Lung (tissue), 12 donors: ENCODE results near the gene NXN. TPM values are rescaled to one million over a fixed set of nuclear protein-coding genes. Genes with fewer than 3 reads are reported as not detected.
A peak's percentile ranks its signal among the peaks of the same experiment; 100 is the strongest.

Source experiments
- ATAC-seq: fragments of 200-7000 bp; cut with Tn5 transposase; one replicate; pipeline ENCODE4 v1.9.1; 2020; ENCODE audit warnings: moderate number of reproducible peaks; ENCODE audit not compliant: insufficient read depth, low FRiP score
- DNase-seq, 3 donors: peaks; one replicate each; pipeline ENCODE4 v3.0.0-alpha.2; 2013 to 2017
- H3K27ac ChIP-seq, 2 donors: one replicate each; pipeline ENCODE4 v1.5.1; 2013; ENCODE audit warnings: mild to moderate bottlenecking in 2 of 2, moderate library complexity in 2 of 2, control low read depth in 1 of 2, inconsistent platforms in 1 of 2, low read depth in 1 of 2, low read length in 1 of 2
- H3K27me3 ChIP-seq, 3 donors: one replicate each; pipeline ENCODE4 v1.5.1; 2013; ENCODE audit warnings: low read length in 2 of 3; ENCODE audit not compliant: control insufficient read depth in 3 of 3, insufficient read depth in 3 of 3
- H3K36me3 ChIP-seq, 4 donors: one replicate each; pipeline ENCODE4 v1.5.1; 2013; ENCODE audit warnings: low read length in 4 of 4, mild to moderate bottlenecking in 1 of 4, moderate library complexity in 1 of 4; ENCODE audit not compliant: control insufficient read depth in 4 of 4, insufficient read depth in 4 of 4
- H3K4me1 ChIP-seq, 5 donors: one replicate each; pipeline ENCODE4 v1.5.1; 2013; ENCODE audit warnings: low read length in 5 of 5, mild to moderate bottlenecking in 2 of 5, moderate library complexity in 1 of 5; ENCODE audit not compliant: control insufficient read depth in 5 of 5, insufficient read depth in 5 of 5
- H3K4me3 ChIP-seq: one replicate; pipeline ENCODE4 v1.5.1; 2013; ENCODE audit warnings: mild to moderate bottlenecking, control low read depth, moderate library complexity
- H3K9ac ChIP-seq, 2 donors: one replicate each; pipeline ENCODE4 v1.5.1; 2013; ENCODE audit warnings: low read length in 2 of 2, control low read depth in 1 of 2; ENCODE audit not compliant: insufficient read depth in 1 of 2
- H3K9me3 ChIP-seq, 4 donors: one replicate each; pipeline ENCODE4 v1.5.1; 2013; ENCODE audit warnings: low read length in 3 of 4, mild to moderate bottlenecking in 1 of 4, moderate library complexity in 1 of 4; ENCODE audit not compliant: control insufficient read depth in 4 of 4, insufficient read depth in 3 of 4
- WGBS, 2 donors: extraction: QIAGEN DNeasy Blood & Tissue Kit; methylation state at CpG; one replicate each; pipeline ENCODE4 v1.1.7; 2013; 5-methylcytosine and 5-hydroxymethylcytosine counted together
- polyA plus RNA-seq, 2 donors: library from polyadenylated mRNA; stranded (reverse); fragments of 200-250 nt; gene quantifications; one replicate each; pipeline ENCODE4 v1.2.1, GENCODE V29; 2013
- total RNA-seq, 2 donors: library from RNA; depleted of rRNA in 1 of 2; stranded (reverse); fragments of >200 nt in 1 of 2; gene quantifications; one replicate each; pipeline ENCODE4 v1.2.1, GENCODE V29; 2014 to 2021
- TF ChIP-seq, protein P1 (sequence below): IDR thresholded peaks from 2 replicates; pipeline ENCODE4 v1.5.1; 2012; ENCODE audit warnings: mild to moderate bottlenecking; ENCODE audit errors: control extremely low read depth, extremely low read depth
- donor health status: control.
- donor health status: control.
- donor health status: Bipolar disorder and iron deficiency.
- donor health status: healthy.
- donor health status: DM: yes; HTN: yes; CAD: no.

Gene NXN
- total and polyA plus RNA-seq, 4 donors, result 17.6 to 57.7 (median 39.9) TPM

- Histone ChIP-seq H3K9ac (no peak overlapping the region), H3K9me3 (no peaks in the 10 kb centered on the region), H3K4me1 (peaks cover 6 to 55% (median 34%) of the 10 kb centered on the region in 5 donors), H3K36me3 (peaks cover 0 to 69% (median 30%) of the 10 kb centered on the region in 4 donors), H3K4me3 (no peak overlapping the region), H3K27me3 (no peaks in the 10 kb centered on the region), H3K27ac (peak overlapping the region; percentile 67 to 85)
- DNase-seq, result no peak
- WGBS, 2 donors, result 63 to 81% methylated on average over 16 of the region's 16 CpGs
- ATAC-seq, result no peak
- TF ChIP-seq, protein P1, sequence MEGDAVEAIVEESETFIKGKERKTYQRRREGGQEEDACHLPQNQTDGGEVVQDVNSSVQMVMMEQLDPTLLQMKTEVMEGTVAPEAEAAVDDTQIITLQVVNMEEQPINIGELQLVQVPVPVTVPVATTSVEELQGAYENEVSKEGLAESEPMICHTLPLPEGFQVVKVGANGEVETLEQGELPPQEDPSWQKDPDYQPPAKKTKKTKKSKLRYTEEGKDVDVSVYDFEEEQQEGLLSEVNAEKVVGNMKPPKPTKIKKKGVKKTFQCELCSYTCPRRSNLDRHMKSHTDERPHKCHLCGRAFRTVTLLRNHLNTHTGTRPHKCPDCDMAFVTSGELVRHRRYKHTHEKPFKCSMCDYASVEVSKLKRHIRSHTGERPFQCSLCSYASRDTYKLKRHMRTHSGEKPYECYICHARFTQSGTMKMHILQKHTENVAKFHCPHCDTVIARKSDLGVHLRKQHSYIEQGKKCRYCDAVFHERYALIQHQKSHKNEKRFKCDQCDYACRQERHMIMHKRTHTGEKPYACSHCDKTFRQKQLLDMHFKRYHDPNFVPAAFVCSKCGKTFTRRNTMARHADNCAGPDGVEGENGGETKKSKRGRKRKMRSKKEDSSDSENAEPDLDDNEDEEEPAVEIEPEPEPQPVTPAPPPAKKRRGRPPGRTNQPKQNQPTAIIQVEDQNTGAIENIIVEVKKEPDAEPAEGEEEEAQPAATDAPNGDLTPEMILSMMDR, result no peak
Measured at GRCh38 chr17:1006054-1006453, 26.5 kb upstream of the NXN start.

- Histone ChIP-seq H3K36me3 (peaks cover 0 to 67% (median 29%) of the 10 kb centered on the region in 4 donors), H3K4me3 (no peak overlapping the region), H3K4me1 (peaks cover 6 to 60% (median 34%) of the 10 kb centered on the region in 5 donors), H3K27ac (peak overlapping the region; percentile 67 to 85), H3K9ac (peak overlapping the region in 1 of 2 donors; percentile 56), H3K9me3 (no peaks in the 10 kb centered on the region), H3K27me3 (no peaks in the 10 kb centered on the region)
- TF ChIP-seq, protein P1, result no peak
- 34 to 39% methylated on average over 23 of the region's 23 CpGs for WGBS, 2 donors
- DNase-seq (peak; percentile 87 to 94 (median 92)), ATAC-seq (no peak)
Measured at GRCh38 chr17:1005361-1005946, 25.9 kb upstream of the NXN start.

GRCh38 chr17:1004769-1005295 is 25.3 kb upstream of the NXN start:
- TF ChIP-seq, protein P1, result no peak
- H3K27ac ChIP-seq, result peak overlapping the region in 1 of 2 donors; percentile 85
- ATAC-seq (no peak), DNase-seq (no peak)
- WGBS, 2 donors, result 65 to 71% methylated on average over 13 of the region's 13 CpGs
- no peak overlapping the region for H3K4me3 ChIP-seq
- peaks cover 6 to 66% (median 34%) of the 10 kb centered on the region in 5 donors for H3K4me1 ChIP-seq
- H3K27me3 ChIP-seq, result no peaks in the 10 kb centered on the region
- H3K36me3 ChIP-seq, result peaks cover 0 to 61% (median 26%) of the 10 kb centered on the region in 4 donors
- H3K9me3 ChIP-seq, result no peaks in the 10 kb centered on the region
- no peak overlapping the region for H3K9ac ChIP-seq
